ENCODE measurements around the gene GRIA4. TPM values are rescaled to one million over a fixed set of nuclear protein-coding genes. Genes with fewer than 3 reads are reported as not detected.
"Not testable (repeated sequence)": the region's sequence is repeated elsewhere in the genome, so short reads cannot be mapped to it uniquely, and the experiment has no call there.

GRIA4 gene
- total and polyA plus RNA-seq, 4 donors = 49.0 to 206 (median 104) TPM

DNA sequence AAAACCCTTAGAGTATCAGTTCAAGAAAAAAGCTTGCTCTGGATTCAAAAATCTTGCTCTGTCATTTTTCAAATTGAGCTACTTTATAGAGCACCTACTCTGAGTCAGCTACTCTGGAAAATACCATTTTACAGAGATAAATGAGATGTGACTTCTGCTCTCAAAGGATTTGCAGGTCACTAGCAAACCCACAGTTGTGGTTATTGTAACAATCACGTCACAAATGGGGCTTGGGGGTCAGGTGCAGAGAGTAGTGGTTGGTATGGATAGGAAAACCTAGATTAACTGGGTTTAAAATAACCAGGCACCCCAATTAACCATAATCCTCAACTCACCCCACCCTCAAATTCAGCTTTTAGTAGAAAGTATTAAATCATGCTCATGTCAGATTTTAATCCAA, 359.9 kb downstream of the GRIA4 start:
- no peak overlapping the region for H3K27ac ChIP-seq (ENCODE audit: low read depth, low read length)
- H3K9me3 ChIP-seq (ENCODE audit: control insufficient read depth, insufficient read depth, low read length) = no peaks in the 10 kb centered on the region
- H3K36me3 ChIP-seq (ENCODE audit: control insufficient read depth, insufficient read depth, low read length) = no peaks in the 10 kb centered on the region
- H3K27me3 ChIP-seq (ENCODE audit: control insufficient read depth, insufficient read depth, low read length) = no peaks in the 10 kb centered on the region
- no peak for DNase-seq (ENCODE audit: low read depth in 4 of 6, low spot score in 6 of 6)
- no peaks in the 10 kb centered on the region for H3K4me1 ChIP-seq (ENCODE audit: control insufficient read depth, insufficient read depth, low read length)
- WGBS (ENCODE audit: insufficient coverage) = no CpG with 5 or more reads among the region's 1 CpG
- H3K4me3 ChIP-seq (ENCODE audit: low read depth, low read length) = no peak overlapping the region

DNA sequence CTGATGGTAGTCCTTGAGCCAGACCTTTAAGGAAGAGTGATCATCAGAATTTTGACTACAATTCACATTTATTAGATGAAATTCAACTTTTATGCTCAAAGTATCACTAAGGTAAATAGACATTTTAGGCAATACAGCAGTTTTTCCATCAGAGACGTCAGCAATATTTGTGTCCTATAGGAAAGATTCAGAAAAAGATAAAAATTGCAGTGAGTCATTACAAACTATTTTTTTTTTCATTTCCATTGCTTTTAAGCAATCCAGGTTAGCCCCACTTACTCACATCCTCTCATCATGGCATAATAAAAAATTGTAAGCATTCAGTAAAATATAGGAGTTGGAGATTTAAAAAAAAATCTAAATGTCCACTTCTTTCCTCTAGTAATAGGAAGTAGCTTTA, 365.3 kb downstream of the GRIA4 start:
- no peak overlapping the region for H3K4me3 ChIP-seq (ENCODE audit: low read depth, low read length)
- no peak for DNase-seq (ENCODE audit: low read depth in 4 of 6, low spot score in 6 of 6)
- WGBS (ENCODE audit: insufficient coverage) = no CpG with 5 or more reads among the region's 1 CpG
- H3K36me3 ChIP-seq (ENCODE audit: control insufficient read depth, insufficient read depth, low read length) = peaks cover 4% of the 10 kb centered on the region
- no peaks in the 10 kb centered on the region for H3K4me1 ChIP-seq (ENCODE audit: control insufficient read depth, insufficient read depth, low read length)
- no peak overlapping the region for H3K27ac ChIP-seq (ENCODE audit: low read depth, low read length)
- H3K9me3 ChIP-seq (ENCODE audit: control insufficient read depth, insufficient read depth, low read length) = no peaks in the 10 kb centered on the region
- no peaks in the 10 kb centered on the region for H3K27me3 ChIP-seq (ENCODE audit: control insufficient read depth, insufficient read depth, low read length)

DNA sequence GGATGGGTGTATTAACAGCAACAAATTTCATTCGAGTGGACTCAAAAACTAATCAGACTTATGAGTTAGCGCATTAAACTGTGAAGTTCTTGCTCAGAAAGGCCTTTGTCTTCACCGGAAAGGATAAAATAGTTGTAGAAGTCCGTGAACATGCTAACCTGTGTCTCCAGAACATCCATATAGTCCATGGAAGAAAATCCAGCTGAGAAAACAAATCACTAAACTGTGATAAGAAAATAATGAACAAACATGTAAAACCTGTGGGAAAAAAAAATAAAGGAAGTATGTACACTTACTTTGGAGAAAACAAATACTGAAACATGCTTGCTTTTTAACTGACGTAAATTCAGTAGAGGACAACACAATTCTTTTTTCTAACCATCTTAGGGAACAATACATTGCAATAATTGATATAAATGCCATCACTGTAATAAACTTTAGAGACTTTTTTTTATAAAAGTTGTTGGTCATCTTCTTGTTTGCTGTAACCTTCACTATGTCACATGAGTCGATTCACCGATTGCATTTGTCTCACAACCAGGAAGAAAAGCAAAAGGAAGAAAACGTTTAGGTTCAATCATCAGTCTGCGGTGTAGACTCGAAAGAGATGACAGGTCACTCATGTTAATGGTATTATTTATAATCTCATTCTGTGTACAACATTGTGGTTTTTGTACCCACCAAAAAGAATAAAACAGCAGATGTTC, 370.3 kb downstream of the GRIA4 start:
- Histone ChIP-seq H3K9me3 (ENCODE audit: control insufficient read depth, insufficient read depth, low read length) (no peaks in the 10 kb centered on the region), H3K27ac (ENCODE audit: low read depth, low read length) (no peak overlapping the region), H3K4me3 (ENCODE audit: low read depth, low read length) (no peak overlapping the region), H3K4me1 (ENCODE audit: control insufficient read depth, insufficient read depth, low read length) (no peaks in the 10 kb centered on the region), H3K36me3 (ENCODE audit: control insufficient read depth, insufficient read depth, low read length) (peaks cover 4% of the 10 kb centered on the region), H3K27me3 (ENCODE audit: control insufficient read depth, insufficient read depth, low read length) (no peaks in the 10 kb centered on the region)
- no peak for DNase-seq (ENCODE audit: low read depth in 4 of 6, low spot score in 6 of 6)
- 100% methylated on average over 2 of the region's 10 CpGs for WGBS (ENCODE audit: insufficient coverage)

DNA sequence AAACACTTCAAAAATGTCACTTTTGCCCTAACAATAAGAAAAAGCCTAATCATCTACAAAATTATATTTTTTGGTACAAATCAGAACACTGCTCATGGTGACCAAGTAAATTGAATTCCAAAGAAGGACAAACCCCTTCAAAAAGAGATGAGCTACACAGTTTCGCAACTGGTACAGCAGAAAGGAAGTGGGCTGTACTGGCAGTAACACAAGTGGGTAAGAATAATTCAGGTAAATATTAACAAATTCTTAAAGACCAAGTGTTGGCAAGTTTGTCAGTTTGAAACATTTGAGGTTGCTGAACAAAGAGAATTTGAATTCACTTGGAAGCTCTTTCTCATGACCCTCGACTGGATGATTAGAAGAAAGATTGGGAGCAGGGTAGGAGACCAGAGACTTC, 376.7 kb downstream of the GRIA4 start:
- Histone ChIP-seq H3K27me3 (ENCODE audit: control insufficient read depth, insufficient read depth, low read length) (no peaks in the 10 kb centered on the region), H3K27ac (ENCODE audit: low read depth, low read length) (no peak overlapping the region), H3K36me3 (ENCODE audit: control insufficient read depth, insufficient read depth, low read length) (no peaks in the 10 kb centered on the region), H3K4me1 (ENCODE audit: control insufficient read depth, insufficient read depth, low read length) (no peaks in the 10 kb centered on the region), H3K4me3 (ENCODE audit: low read depth, low read length) (no peak overlapping the region), H3K9me3 (ENCODE audit: control insufficient read depth, insufficient read depth, low read length) (no peaks in the 10 kb centered on the region)
- no peak for DNase-seq (ENCODE audit: low read depth in 4 of 6, low spot score in 6 of 6)
- 100% methylated on average over 2 of the region's 2 CpGs for WGBS (ENCODE audit: insufficient coverage)

DNA sequence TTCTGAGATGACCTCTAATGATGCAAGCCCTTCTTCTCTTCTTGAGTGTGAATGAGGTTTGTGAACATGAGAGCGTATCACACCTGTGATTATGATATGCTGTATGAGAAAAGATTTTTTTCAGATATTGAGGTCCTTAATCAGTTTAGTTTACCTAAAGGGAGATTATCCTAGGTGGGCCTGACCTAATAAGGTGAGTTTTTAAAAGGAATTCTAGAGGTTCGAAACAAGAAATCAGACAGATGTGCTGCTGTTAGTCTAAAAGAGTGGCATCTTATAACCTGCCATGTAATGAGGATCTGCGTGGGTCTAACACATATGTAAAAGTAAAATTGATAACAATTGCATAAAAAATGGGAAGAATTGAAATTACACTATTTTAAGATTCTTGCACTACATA, 378.3 kb downstream of the GRIA4 start:
- Histone ChIP-seq H3K4me3 (ENCODE audit: low read depth, low read length) (no peak overlapping the region), H3K9me3 (ENCODE audit: control insufficient read depth, insufficient read depth, low read length) (no peaks in the 10 kb centered on the region), H3K27me3 (ENCODE audit: control insufficient read depth, insufficient read depth, low read length) (no peaks in the 10 kb centered on the region), H3K4me1 (ENCODE audit: control insufficient read depth, insufficient read depth, low read length) (no peaks in the 10 kb centered on the region), H3K27ac (ENCODE audit: low read depth, low read length) (no peak overlapping the region), H3K36me3 (ENCODE audit: control insufficient read depth, insufficient read depth, low read length) (no peaks in the 10 kb centered on the region)
- DNase-seq (ENCODE audit: low read depth in 4 of 6, low spot score in 6 of 6) = no peak
- no CpG with 5 or more reads among the region's 3 CpGs for whole genome bisulfite sequencing (ENCODE audit: insufficient coverage)

DNA sequence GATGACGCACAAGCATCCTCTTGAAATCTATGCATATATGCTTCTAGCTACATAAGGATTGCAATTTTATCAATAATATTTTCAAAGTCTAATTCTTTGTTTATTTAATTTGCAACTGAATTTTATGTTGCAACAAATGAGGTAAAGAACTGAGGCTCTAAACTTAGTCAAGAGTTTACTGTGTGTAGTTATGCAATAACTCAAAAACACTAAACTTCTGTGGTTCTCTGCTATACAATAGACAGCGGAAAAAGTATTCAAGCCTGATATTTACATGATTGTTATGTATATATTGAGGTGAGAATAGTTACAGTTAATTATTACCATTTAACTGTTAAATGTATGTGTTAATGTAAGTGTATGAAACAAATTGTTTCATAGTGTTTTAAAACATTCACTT, 379.3 kb downstream of the GRIA4 start:
- no peaks in the 10 kb centered on the region for H3K27me3 ChIP-seq (ENCODE audit: control insufficient read depth, insufficient read depth, low read length)
- H3K4me1 ChIP-seq (ENCODE audit: control insufficient read depth, insufficient read depth, low read length) = no peaks in the 10 kb centered on the region
- no CpG with 5 or more reads among the region's 2 CpGs for WGBS (ENCODE audit: insufficient coverage)

DNA sequence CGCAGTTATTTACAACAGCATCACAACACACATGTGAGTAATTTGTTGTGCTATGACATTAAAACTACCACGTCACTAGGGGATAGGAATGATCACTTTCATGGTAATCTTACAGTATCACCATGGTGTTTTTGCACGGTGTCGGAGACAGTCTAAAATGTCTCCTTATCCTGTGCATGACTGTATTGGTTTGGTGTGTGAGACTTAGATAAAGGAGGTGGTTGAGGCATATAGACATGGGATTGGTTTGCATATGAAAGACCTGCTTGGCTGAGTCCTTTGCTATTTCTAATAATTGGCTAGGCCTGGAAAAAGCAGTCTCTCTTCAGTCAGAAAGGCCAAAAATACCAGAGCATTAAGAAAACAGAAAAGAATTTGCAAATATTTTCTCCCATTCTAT, 382.0 kb downstream of the GRIA4 start:
- no peaks in the 10 kb centered on the region for H3K4me1 ChIP-seq (ENCODE audit: control insufficient read depth, insufficient read depth, low read length)
- peaks cover 3% of the 10 kb centered on the region for H3K36me3 ChIP-seq (ENCODE audit: control insufficient read depth, insufficient read depth, low read length)
- no peaks in the 10 kb centered on the region for H3K27me3 ChIP-seq (ENCODE audit: control insufficient read depth, insufficient read depth, low read length)
- no peak overlapping the region for H3K27ac ChIP-seq (ENCODE audit: low read depth, low read length)
- WGBS (ENCODE audit: insufficient coverage) = no CpG with 5 or more reads among the region's 4 CpGs
- H3K4me3 ChIP-seq (ENCODE audit: low read depth, low read length) = no peak overlapping the region
- no peaks in the 10 kb centered on the region for H3K9me3 ChIP-seq (ENCODE audit: control insufficient read depth, insufficient read depth, low read length)
- DNase-seq (ENCODE audit: low read depth in 4 of 6, low spot score in 6 of 6) = no peak

More for the DNA sequence above, 379.3 kb downstream of the GRIA4 start:
- H3K36me3 ChIP-seq (ENCODE audit: control insufficient read depth, insufficient read depth, low read length) = no peaks in the 10 kb centered on the region
- no peaks in the 10 kb centered on the region for H3K9me3 ChIP-seq (ENCODE audit: control insufficient read depth, insufficient read depth, low read length)
- no peak overlapping the region for H3K27ac ChIP-seq (ENCODE audit: low read depth, low read length)
- H3K4me3 ChIP-seq (ENCODE audit: low read depth, low read length) = no peak overlapping the region
- DNase-seq (ENCODE audit: low read depth in 4 of 6, low spot score in 6 of 6) = no peak

DNA sequence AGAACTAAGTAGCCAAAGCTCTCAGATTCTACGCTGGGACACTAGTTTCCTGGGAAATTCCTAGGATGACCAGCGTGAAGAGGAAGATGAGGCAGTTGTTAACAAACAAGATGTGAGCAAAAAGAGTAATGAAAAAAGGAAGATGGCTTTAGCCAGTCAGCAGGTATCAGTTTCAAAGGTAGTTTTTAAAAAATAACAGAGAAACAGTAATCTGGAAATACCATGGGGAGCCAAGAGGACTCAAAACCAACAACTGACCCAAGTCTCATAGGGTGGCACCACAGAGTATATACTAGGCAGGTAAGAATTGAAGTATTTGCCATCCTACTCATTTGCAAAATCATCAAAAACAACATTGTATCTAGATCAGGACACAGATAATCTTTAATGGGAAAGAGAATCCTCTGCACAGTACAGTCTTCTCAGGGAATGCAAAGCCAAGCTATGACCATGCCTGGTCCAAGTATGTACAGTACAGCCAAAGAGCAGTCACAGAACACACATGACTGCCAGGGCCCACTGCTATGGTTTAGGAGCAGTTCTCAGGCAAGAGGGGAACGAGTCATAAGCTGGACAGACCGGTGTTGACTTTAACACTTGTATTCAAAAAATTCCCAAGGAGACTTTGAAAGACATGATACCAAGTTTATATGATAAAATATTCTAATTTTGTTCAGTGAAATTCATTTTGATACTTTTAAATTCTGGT, 391.6 kb downstream of the GRIA4 start:
- Histone ChIP-seq H3K4me1 (ENCODE audit: control insufficient read depth, insufficient read depth, low read length) (no peaks in the 10 kb centered on the region), H3K36me3 (ENCODE audit: control insufficient read depth, insufficient read depth, low read length) (peaks cover 4% of the 10 kb centered on the region), H3K4me3 (ENCODE audit: low read depth, low read length) (no peak overlapping the region), H3K27ac (ENCODE audit: low read depth, low read length) (no peak overlapping the region), H3K27me3 (ENCODE audit: control insufficient read depth, insufficient read depth, low read length) (no peaks in the 10 kb centered on the region), H3K9me3 (ENCODE audit: control insufficient read depth, insufficient read depth, low read length) (no peaks in the 10 kb centered on the region)
- DNase-seq (ENCODE audit: low read depth in 4 of 6, low spot score in 6 of 6) = no peak
- WGBS (ENCODE audit: insufficient coverage) = 100% methylated on average over 2 of the region's 4 CpGs

DNA sequence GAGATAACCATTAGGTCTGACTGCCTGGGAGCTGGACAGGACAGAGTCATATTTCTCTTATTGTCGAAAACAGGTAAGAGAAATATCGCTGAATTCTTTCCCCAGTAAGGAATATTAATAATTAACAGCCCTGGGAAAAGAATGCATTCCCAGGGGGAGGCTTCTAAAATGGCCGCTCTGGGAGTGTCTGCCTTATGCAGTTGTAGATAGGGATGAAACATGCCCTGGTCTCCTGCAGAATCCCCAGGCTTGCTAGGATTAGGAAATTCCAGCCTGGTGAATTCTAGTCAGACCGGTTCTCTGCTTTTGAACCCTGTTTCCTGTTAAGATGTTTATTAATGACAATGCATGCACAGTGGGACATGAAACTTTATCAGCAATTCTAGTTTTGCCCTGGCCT, 393.2 kb downstream of the GRIA4 start:
- 100% methylated on average over 1 of the region's 4 CpGs for WGBS (ENCODE audit: insufficient coverage)

DNA sequence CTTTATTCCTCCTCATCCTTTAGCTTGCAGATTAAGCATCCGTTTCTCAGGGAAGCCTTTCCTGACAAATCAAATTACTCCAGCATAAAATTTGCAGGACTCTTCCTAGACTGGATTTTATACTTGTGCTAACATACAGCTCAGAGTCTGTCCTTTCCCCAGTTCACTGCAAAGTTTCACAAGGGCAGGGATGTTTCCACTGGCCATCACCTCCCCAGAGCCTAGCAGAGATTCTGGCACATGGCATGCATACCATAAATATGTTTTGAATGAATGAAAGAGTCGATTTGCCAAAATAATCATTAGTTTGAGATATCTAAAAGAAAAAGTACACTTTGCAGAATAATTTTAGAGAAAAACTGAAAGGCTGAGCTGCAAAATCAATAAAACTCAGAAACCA, 401.6 kb downstream of the GRIA4 start:
- Histone ChIP-seq H3K4me3 (ENCODE audit: low read depth, low read length) (no peak overlapping the region), H3K9me3 (ENCODE audit: control insufficient read depth, insufficient read depth, low read length) (no peaks in the 10 kb centered on the region), H3K36me3 (ENCODE audit: control insufficient read depth, insufficient read depth, low read length) (peaks cover 12% of the 10 kb centered on the region), H3K27ac (ENCODE audit: low read depth, low read length) (no peak overlapping the region), H3K27me3 (ENCODE audit: control insufficient read depth, insufficient read depth, low read length) (no peaks in the 10 kb centered on the region), H3K4me1 (ENCODE audit: control insufficient read depth, insufficient read depth, low read length) (no peaks in the 10 kb centered on the region)
- 30% methylated on average over 1 of the region's 2 CpGs for WGBS (ENCODE audit: insufficient coverage)
- no peak for DNase-seq (ENCODE audit: low read depth in 4 of 6, low spot score in 6 of 6)

More for the DNA sequence above, 393.2 kb downstream of the GRIA4 start:
- H3K9me3 ChIP-seq (ENCODE audit: control insufficient read depth, insufficient read depth, low read length); H3K27ac ChIP-seq (ENCODE audit: low read depth, low read length); DNase-seq (ENCODE audit: low read depth in 4 of 6, low spot score in 6 of 6); H3K27me3 ChIP-seq (ENCODE audit: control insufficient read depth, insufficient read depth, low read length); H3K4me3 ChIP-seq (ENCODE audit: low read depth, low read length); H3K4me1 ChIP-seq (ENCODE audit: control insufficient read depth, insufficient read depth, low read length); H3K36me3 ChIP-seq (ENCODE audit: control insufficient read depth, insufficient read depth, low read length): not testable (repeated sequence)

Data from spinal cord (tissue), 10 donors.